Left ventricle myocardium inferior (tissue), 1 donor: ENCODE measurements around the gene SLC25A48. TPM values are rescaled to one million over a fixed set of nuclear protein-coding genes. Genes with fewer than 3 reads are reported as not detected.

ENCODE experiments used
- DNase-seq: peaks from one replicate; pipeline ENCODE4 v3.0.0-alpha.2; 2020
- H3K27ac ChIP-seq: fragments of 200-600 bp; replicated peaks from 2 replicates; pipeline ENCODE4 v1.8.0; 2021
- H3K27me3 ChIP-seq: fragments of 200-600 bp; 2 replicates; pipeline ENCODE4 v1.8.0; 2021; ENCODE audit warnings: low read depth
- H3K36me3 ChIP-seq: fragments of 200-600 bp; 2 replicates; pipeline ENCODE4 v1.8.0; 2021
- H3K4me1 ChIP-seq: fragments of 200-600 bp; 2 replicates; pipeline ENCODE4 v1.8.0; 2021
- H3K4me3 ChIP-seq: fragments of 200-600 bp; 2 replicates; pipeline ENCODE4 v1.8.0; 2021; ENCODE audit warnings: mild to moderate bottlenecking, moderate library complexity
- H3K9me3 ChIP-seq: fragments of 200-600 bp; replicated peaks from 2 replicates; pipeline ENCODE4 v1.8.0; 2021
- intact Hi-C: fragments of 100-400 bp; cut with micrococcal nuclease; formaldehyde crosslinking; loops from one replicate; pipeline ENCODE4 v1.11.0; 2022
- total RNA-seq: library from RNA; stranded (reverse); fragmentation: NEBNext Ultra II Directional; extraction: Animal tissue kit (Norgen Biotek cat#: 25700); gene quantifications from one replicate; pipeline ENCODE4 v1.2.1, GENCODE V29; 2021
- TF ChIP-seq, protein P1 (sequence below): fragments of 200-600 bp; IDR thresholded peaks from 2 replicates; pipeline ENCODE4 v1.8.0; 2021; ENCODE audit warnings: antibody characterized with exemption, mild to moderate bottlenecking, borderline replicate concordance
- donor health status: DM: no; HTN: yes; CAD: no; lungs with severe emphysema.

Gene SLC25A48
- total RNA-seq, 1 donor from 2014 or later: not detected

DNA sequence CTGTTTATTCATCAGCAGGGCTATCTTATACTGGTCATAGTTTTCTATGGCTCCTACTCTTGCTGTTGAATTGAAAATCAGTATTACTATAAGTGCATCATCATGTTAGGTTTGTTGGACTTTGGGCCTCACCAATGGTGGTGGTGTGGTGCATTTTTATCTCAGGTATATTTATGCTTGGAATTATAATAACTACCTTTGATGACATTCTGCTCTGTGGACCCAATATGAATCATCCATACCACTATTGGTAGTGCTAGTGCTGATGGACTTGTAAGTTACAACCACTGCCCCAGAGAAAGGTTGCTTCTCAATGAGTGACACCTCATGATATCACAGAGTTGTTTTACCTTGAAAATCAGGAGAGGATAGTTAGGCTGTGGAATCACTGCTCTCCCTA is 33.1 kb downstream of the SLC25A48 start:
- Histone ChIP-seq H3K9me3 (no peaks in the 10 kb centered on the region), H3K4me1 (peaks cover 11% of the 10 kb centered on the region), H3K36me3 (no peaks in the 10 kb centered on the region), H3K27me3 (peaks cover 3% of the 10 kb centered on the region), H3K4me3 (no peak overlapping the region), H3K27ac (no peak overlapping the region)
- DNase-seq: no peak
- intact Hi-C loops: no loop called here
- TF ChIP-seq, protein P1, sequence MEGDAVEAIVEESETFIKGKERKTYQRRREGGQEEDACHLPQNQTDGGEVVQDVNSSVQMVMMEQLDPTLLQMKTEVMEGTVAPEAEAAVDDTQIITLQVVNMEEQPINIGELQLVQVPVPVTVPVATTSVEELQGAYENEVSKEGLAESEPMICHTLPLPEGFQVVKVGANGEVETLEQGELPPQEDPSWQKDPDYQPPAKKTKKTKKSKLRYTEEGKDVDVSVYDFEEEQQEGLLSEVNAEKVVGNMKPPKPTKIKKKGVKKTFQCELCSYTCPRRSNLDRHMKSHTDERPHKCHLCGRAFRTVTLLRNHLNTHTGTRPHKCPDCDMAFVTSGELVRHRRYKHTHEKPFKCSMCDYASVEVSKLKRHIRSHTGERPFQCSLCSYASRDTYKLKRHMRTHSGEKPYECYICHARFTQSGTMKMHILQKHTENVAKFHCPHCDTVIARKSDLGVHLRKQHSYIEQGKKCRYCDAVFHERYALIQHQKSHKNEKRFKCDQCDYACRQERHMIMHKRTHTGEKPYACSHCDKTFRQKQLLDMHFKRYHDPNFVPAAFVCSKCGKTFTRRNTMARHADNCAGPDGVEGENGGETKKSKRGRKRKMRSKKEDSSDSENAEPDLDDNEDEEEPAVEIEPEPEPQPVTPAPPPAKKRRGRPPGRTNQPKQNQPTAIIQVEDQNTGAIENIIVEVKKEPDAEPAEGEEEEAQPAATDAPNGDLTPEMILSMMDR: no peak

DNA sequence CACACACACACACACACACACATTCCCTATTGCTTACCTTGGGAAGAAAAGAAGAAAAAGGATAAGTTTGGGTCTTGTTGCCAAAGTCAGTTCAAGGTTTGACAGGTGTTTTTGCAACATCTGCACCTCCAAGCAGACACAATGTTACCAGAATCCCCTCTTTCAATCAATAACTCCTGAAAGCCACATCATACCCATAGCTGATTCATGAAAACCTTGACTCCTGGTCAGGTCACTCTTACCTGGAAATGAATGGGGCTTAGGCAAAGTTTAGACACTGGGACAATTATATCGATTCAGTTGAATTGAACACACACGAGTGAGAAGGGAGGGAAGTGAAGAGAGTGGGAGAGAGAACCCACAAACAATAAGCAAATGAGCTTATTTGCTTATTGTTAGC is 34.2 kb downstream of the SLC25A48 start:
- Histone ChIP-seq H3K27ac (no peak overlapping the region), H3K9me3 (no peaks in the 10 kb centered on the region), H3K36me3 (no peaks in the 10 kb centered on the region), H3K4me3 (no peak overlapping the region), H3K27me3 (peaks cover 3% of the 10 kb centered on the region), H3K4me1 (peaks cover 11% of the 10 kb centered on the region)
- TF ChIP-seq, protein P1: no peak
- intact Hi-C loops: no loop called here
- DNase-seq: no peak

DNA sequence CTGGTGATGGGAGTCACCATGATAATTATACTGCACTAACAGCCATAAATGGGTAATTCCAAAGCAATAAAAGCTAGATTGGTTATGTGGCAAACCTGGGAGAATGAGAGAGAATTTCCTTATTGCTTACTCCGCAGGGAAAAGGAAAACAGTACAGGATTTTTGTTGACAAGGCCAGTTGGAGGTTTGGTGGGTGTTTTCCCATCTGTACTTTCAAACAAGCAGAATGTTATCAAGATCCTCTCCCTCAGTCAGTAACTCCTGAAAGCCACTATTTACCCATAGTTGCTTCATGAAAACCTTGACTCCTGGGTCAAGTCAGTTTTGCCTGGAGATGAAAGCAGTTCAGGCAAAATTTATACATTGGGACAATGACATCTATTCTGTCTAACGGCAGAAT is 34.8 kb downstream of the SLC25A48 start:
- Histone ChIP-seq H3K9me3 (no peaks in the 10 kb centered on the region), H3K36me3 (no peaks in the 10 kb centered on the region), H3K4me1 (peaks cover 11% of the 10 kb centered on the region), H3K27me3 (peaks cover 3% of the 10 kb centered on the region), H3K4me3 (no peak overlapping the region), H3K27ac (no peak overlapping the region)
- DNase-seq: no peak
- TF ChIP-seq, protein P1: no peak
- intact Hi-C loops: no loop called here

DNA sequence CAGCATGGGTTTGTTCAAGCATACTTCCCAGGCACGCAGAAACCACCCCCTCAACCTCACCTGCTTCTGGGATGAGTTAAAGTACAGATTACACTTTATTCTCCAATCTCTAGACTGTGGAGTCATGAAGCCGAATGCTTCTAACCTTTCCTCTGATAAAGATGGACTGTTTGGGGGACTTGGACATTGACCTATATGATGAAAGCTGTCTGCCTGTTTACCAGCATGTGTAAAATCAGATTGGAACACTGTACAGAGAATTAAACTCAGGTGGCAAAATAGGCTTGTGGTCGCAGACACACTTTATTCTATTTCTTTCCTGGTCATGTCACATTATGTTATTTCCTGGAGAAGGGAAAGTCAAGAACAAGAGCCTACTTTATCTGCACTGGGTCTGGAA is 35.5 kb downstream of the SLC25A48 start:
- Histone ChIP-seq H3K27ac (no peak overlapping the region), H3K9me3 (no peaks in the 10 kb centered on the region), H3K27me3 (peaks cover 3% of the 10 kb centered on the region), H3K4me3 (no peak overlapping the region), H3K4me1 (peaks cover 4% of the 10 kb centered on the region), H3K36me3 (no peaks in the 10 kb centered on the region)
- TF ChIP-seq, protein P1: no peak
- intact Hi-C loops: no loop called here
- DNase-seq: no peak

DNA sequence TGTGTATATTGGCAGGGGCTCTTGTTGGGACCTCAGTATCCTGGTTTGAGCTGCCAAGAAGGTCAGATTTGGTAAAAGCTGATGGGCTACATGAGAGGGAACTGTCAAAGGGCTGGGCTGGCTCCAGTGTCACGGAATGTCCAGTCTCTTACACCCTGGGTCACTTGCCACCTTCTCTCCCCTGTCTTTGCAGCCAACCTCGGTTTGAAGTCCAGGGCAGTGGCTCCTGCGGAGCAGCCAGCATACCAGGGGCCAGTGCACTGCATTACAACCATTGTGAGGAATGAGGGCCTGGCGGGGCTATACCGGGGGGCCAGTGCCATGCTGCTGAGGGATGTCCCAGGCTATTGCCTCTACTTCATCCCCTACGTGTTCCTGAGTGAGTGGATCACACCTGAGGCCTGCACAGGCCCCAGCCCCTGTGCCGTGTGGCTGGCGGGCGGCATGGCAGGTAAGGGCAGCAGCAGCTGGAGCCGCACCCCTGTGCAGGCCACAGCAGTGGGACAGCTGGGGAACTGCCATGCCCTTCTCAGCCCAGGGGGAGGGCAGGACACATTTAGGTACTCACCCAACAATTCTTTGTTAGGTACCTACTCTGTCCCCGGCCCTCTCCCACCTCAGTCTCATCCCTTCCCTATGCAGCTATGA is 36.9 kb downstream of the SLC25A48 start:
- H3K4me3 ChIP-seq: no peak overlapping the region
- no peaks in the 10 kb centered on the region for H3K36me3 ChIP-seq
- TF ChIP-seq, protein P1: no peak
- H3K27me3 ChIP-seq: peaks cover 3% of the 10 kb centered on the region
- H3K9me3 ChIP-seq: no peaks in the 10 kb centered on the region
- no peaks in the 10 kb centered on the region for H3K4me1 ChIP-seq
- DNase-seq: no peak
- intact Hi-C loops: no loop called here
- H3K27ac ChIP-seq: no peak overlapping the region
